IPS-18c (cell line): ENCODE results near the gene CREBBP.

Experiments used
- H3K4me3 ChIP-seq: 2 replicates; pipeline ENCODE4 v1.7.0; 2013; ENCODE audit warnings: low read depth, mild to moderate bottlenecking, low read length, moderate library complexity; ENCODE audit not compliant: insufficient read depth
- H3K9me3 ChIP-seq: one replicate; pipeline ENCODE4 v1.6.1; 2013; ENCODE audit warnings: mild to moderate bottlenecking, low read length, moderate library complexity; ENCODE audit not compliant: control insufficient read depth, insufficient read depth

The CREBBP gene

DNA sequence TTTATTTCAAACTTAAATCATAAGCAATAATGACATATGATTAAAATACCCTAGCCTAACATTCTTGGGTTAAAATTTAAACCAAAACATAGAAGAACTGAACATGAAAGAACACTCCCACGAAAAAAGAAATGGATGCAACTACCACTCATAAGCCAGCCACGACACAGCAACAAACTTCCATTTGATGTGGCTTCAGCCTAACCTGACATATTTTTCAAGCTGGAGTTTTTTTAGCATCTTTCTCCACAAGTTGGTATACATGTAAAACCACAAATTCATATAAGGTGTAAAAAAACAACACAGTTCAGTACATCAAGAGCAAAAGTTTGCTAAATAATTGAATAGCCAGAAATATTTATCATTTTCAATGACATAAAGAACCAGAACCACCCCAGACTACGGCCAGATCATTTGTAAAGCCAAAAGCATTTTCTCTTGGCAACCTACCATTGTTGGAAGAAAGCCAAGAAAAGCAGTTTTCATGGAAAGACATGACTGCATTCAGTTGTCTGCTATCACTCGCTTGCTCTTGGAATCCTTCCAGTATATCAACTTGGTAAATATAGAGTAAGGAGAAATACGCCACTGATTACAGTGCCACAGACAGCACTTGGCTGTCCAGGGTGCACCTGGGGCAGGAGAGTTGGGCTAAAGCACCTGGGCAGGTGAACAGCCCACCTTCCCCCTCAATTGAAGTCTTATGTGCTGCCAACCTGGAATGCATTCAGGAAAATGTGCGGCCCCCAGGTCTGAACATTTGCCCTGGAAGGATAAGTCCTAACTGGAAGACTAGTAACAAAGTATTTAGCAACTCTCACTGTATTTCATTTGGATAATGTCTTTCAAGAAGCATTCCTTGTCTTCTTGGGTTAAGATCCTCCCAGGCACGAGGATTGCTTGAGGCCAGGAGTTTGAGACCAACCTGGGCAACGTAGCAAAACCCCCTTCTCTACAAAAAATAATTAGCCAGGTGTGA lies 60.5 kb downstream of the CREBBP start:
- H3K9me3 ChIP-seq, result no peaks in the 10 kb centered on the region
- no peak overlapping the region for H3K4me3 ChIP-seq

- Histone ChIP-seq H3K9me3 (no peaks in the 10 kb centered on the region), H3K4me3 (no peak overlapping the region)
Observed at GRCh38 chr16:3819175-3819527, 61.4 kb downstream of the CREBBP start.

DNA sequence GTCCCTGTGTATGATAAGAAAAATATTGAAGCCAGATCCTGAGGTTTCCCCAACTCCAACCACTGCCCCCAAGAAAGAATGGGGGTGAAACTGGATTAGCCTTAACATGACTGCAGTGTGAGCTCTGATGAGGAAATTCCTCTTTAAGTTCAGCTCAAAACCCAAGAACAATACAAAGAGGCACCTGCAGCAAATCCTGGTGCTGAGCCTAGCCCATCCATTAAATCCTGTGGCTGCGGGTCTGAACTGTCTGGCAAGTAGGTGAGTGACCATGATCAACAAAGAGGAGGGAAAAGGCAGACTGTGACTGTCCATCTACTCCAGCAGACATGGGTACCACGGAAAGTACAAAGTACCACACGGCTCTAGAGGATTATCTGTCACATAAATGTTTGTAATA lies 64.2 kb downstream of the CREBBP start:
- no peaks in the 10 kb centered on the region for H3K9me3 ChIP-seq
- no peak overlapping the region for H3K4me3 ChIP-seq

DNA sequence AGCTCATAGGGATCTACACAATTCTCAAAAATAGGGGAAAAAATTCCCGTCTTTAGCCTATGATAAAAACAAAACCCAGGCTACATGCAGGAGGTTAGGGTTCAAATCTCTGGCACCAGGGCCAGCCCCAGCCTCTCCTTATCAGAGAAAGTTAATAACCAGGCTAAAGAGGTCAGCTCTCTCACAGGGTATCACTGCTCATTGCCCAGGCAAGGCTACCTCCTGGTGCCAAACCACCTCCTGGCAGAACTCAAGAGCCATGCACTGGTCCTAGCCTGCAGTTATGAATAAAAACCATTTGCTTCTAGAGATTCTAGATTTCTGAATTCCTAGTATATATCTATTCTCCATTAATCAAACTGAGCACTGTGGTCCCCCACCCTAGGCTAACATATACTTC lies 65.8 kb downstream of the CREBBP start:
- Histone ChIP-seq H3K9me3 (no peaks in the 10 kb centered on the region), H3K4me3 (no peak overlapping the region)

DNA sequence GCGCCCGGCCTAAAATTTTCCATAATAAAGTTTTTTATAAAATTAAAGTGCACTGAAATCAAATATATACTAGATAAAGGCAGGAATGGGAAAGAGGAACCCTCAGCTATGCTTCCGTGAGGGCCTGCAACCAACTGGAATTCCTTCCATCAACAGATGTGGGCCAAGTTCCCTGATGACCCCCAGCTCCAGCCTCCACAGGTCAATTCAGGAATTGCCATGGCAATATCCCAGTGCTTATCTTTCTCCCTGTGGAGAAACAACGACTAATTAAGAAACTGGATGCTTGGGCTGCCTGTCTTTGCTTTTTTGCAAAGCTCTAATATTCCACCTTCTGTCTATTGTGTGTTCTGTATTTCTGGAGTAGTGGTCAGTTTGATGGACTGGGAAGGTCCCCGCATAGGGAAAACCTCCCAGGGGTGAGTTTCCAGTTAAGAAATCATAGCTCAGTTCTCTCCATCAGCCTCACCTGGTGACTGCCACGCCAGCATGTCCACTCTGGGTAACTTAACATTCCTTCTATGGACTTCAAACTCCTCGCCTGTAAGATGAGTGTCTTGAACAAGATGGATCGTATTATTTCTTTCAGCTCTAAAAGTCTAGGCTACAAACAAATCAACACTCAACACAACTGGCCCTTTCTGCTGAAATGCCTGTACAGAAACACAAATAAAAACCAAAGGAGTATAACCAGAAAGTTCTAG lies 67.9 kb downstream of the CREBBP start:
- H3K4me3 ChIP-seq, result no peak overlapping the region
- no peaks in the 10 kb centered on the region for H3K9me3 ChIP-seq

- H3K4me3 ChIP-seq, result no peak overlapping the region
Observed at GRCh38 chr16:3810818-3811217, 69.7 kb downstream of the CREBBP start.

GRCh38 chr16:3810198-3810664 lies 70.3 kb downstream of the CREBBP start:
- H3K4me3 ChIP-seq, result no peak overlapping the region
- H3K9me3 ChIP-seq, result no peaks in the 10 kb centered on the region

More at GRCh38 chr16:3810818-3811217, 69.7 kb downstream of the CREBBP start:
- H3K9me3 ChIP-seq, result no peaks in the 10 kb centered on the region

- H3K4me3 ChIP-seq, result no peak overlapping the region
Observed at GRCh38 chr16:3808308-3809063, 72.0 kb downstream of the CREBBP start.

DNA sequence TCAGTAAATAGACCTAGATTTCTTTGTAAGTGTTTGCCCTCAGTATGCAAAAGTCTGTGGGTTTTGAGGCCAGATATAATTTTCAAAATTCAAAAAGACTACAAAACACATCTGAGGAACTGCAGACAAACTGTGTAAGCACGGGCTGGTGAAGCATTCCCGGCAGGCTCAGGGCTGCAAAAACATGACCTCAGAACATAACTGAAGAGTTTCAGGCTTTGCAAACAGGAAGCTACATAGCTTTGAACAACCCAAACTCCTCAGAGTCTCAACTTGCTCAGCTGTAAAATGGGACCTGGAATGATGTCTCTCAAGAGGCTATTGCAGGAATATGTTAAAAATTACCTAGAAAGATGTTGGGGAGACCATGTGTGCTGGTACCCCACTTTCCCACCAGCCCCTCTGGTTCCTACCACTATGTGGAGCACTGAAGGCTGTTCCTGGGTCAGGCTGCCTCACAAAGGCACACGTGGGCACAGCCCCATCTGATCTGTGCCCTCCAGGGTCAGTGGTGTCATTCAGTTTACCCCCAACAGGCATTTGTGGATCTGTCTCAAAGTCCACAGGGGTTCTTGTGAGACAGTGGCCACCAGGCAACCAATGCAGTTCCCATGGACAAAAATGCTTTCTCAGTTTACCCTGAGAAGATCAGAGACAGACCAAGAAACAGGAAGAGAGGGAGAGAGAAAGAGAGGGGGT lies 72.9 kb downstream of the CREBBP start:
- Histone ChIP-seq H3K4me3 (no peak overlapping the region), H3K9me3 (no peaks in the 10 kb centered on the region)

More at GRCh38 chr16:3808308-3809063, 72.0 kb downstream of the CREBBP start:
- no peaks in the 10 kb centered on the region for H3K9me3 ChIP-seq

GRCh38 chr16:3804426-3805016 lies 76.0 kb downstream of the CREBBP start:
- Histone ChIP-seq H3K9me3 (no peaks in the 10 kb centered on the region), H3K4me3 (no peak overlapping the region)

- Histone ChIP-seq H3K9me3 (no peaks in the 10 kb centered on the region), H3K4me3 (no peak overlapping the region)
Observed at GRCh38 chr16:3800477-3801270, 79.8 kb downstream of the CREBBP start.

DNA sequence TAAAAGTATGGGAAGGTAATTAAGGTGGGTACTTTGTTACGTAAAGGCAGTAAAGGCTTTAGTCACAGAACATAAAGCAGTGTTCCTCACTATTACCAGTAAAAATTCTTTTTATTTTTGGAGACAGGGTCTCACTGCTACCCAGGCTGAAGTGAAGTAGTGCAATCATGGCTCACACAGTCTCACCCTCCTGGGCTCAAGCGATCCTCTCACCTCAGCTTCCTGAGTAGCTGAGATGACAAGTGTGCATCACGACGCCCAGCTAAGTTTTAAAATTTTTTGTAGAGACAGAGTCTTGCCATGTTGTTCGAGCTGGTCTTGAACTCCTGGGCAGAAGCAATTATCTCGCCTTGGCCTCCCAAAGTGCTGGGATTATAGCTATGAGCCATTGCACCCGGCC lies 80.5 kb downstream of the CREBBP start:
- H3K4me3 ChIP-seq, result no peak overlapping the region
- no peaks in the 10 kb centered on the region for H3K9me3 ChIP-seq

GRCh38 chr16:3799354-3799753 lies 81.2 kb downstream of the CREBBP start:
- Histone ChIP-seq H3K4me3 (no peak overlapping the region), H3K9me3 (no peaks in the 10 kb centered on the region)

- no peaks in the 10 kb centered on the region for H3K9me3 ChIP-seq
- H3K4me3 ChIP-seq, result no peak overlapping the region
Observed at GRCh38 chr16:3798838-3799237, 81.7 kb downstream of the CREBBP start.

DNA sequence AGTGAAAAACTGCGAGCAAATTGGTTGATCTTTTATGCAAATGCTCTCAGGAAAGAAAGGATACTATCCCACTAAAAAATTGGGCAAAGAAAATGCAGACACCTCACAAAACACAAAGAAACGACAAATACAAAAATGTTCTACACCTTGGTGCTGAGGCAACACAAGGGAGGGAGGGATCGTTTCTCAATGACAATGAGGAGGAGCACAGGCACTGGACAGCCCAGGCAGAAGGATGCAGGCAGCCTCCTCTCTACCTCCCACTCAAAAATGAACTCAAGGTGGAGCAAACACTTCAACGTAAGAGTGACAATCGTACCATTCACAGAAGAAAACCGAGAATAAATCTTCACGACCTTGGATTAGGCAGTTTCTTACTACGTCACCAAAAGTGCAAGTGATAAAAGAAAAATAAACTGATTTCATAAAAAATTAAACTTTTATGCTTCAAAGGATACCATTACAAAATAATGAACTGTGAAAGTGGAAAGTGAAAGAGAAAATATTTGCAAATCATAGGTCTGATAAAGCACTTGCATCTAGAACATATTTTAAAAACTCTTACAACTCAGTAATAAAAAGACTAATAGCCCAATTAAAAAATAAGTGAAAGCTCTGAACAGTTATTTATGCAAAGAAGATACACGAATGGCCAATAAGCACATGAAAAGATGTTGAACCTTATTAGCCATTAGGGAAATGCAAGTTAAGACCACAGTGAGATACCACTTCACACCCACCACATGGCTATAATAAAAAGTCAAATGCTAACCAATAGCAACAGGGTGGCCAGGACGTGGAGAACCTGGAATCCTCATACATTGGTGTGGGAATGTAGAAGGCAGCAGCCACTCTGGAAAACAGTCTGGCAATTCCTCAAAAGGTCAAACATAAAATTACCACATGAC lies 82.4 kb downstream of the CREBBP start:
- H3K4me3 ChIP-seq, result no peak overlapping the region
- H3K9me3 ChIP-seq, result no peaks in the 10 kb centered on the region
